ENCODE data around the gene PIGX.
A peak's percentile ranks its signal among the peaks of the same experiment; 100 is the strongest.

PIGX gene

DNA sequence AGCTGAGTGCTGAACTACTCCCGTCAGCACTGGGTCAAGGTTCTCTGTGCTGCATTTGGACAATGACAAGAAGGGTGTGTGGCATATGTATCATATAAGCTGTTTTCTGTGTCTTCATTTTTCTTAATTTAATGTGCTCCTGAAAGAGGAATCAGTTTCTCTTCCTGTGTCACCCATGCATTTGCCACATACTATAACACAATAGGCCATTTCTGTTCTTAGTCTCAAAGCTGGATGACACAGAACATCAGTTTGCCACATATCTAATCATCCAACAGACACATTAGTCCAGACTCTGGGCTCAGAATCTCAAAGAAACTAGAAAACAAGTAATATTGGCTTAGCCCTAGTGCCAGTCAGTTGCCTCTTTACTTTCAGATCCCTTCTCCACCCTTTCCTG is 34.2 kb upstream of the PIGX start:
- Histone ChIP-seq H3K9ac (ENCODE audit: low read length) (no peak overlapping the region), H3K27me3 (replicated peaks; ENCODE audit: insufficient read depth, low read length) (no peaks in the 10 kb centered on the region), H3K9me3 (replicated peaks; ENCODE audit: insufficient read depth, low read length) (no peaks in the 10 kb centered on the region), H3F3A (ENCODE audit: insufficient read depth, low read length) (no peaks in the 10 kb centered on the region), H4K20me1 (ENCODE audit: insufficient read depth, low read length) (no peaks in the 10 kb centered on the region), H3K27ac (ENCODE audit: low read length) (no peak overlapping the region), H3K4me1 (ENCODE audit: low read length) (no peaks in the 10 kb centered on the region), H3K4me3 (ENCODE audit: low read length) (no peak overlapping the region), H3K79me2 (ENCODE audit: low read length) (no peaks in the 10 kb centered on the region), H3K9me2 (replicated peaks; ENCODE audit: insufficient read depth, low read length) (no peaks in the 10 kb centered on the region), H2AFZ (ENCODE audit: low read length) (no peak overlapping the region), H3K36me3 (replicated peaks; ENCODE audit: insufficient read depth, low read length) (no peaks in the 10 kb centered on the region), H3K4me2 (ENCODE audit: low read depth, low read length) (no peak overlapping the region)
- no peak for DNase-seq
- TF ChIP-seq, protein P1, sequence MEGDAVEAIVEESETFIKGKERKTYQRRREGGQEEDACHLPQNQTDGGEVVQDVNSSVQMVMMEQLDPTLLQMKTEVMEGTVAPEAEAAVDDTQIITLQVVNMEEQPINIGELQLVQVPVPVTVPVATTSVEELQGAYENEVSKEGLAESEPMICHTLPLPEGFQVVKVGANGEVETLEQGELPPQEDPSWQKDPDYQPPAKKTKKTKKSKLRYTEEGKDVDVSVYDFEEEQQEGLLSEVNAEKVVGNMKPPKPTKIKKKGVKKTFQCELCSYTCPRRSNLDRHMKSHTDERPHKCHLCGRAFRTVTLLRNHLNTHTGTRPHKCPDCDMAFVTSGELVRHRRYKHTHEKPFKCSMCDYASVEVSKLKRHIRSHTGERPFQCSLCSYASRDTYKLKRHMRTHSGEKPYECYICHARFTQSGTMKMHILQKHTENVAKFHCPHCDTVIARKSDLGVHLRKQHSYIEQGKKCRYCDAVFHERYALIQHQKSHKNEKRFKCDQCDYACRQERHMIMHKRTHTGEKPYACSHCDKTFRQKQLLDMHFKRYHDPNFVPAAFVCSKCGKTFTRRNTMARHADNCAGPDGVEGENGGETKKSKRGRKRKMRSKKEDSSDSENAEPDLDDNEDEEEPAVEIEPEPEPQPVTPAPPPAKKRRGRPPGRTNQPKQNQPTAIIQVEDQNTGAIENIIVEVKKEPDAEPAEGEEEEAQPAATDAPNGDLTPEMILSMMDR (IDR thresholded peaks at IDR 0.05; ENCODE audit: low read length) = no peak
- TF ChIP-seq EZH2phosphoT487 (IDR thresholded peaks at IDR 0.05; ENCODE audit: low read length) (no peak), EZH2 (optimal IDR thresholded peaks at IDR 0.05; ENCODE audit: low read depth, low read length) (no peak)

DNA sequence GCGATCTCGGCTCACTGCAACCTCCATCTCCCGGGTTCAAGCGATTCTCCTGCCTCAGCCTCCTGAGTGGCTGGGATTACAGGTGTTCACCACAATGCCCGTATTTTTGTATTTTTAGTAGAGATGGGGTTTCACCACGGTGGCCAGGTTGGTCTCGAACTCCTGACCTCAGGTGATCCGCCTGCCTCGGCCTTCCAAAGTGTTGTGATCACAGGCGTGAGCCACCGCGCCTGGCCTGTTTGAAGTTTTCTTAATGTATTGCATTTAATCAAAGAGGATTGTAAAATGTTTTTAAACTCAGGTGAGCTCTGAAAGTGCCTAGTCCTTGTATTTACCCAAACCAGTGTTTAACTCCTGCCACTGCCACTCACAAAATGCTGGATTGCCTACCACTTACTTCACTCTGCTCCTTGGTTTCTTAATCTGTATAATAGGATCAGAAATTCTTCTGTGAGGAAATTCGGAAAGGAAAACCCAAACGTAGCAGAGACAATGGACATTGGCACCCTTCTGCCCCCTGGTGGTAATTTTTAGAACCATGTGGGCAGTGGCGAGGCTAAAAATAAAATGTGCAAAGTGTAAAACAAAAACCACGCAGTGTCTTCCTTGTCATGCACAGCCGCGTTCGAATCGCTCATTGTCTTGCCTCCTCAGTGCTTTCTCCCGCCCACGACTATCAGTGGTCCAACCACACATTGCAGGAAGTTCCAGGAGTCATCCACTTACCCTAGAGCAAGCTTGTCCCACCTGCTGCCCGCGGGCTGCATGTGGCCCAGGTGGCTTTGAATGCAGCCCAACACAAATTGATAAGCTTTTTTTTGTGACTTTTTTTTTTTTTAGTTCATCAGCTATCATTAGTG is 27.4 kb upstream of the PIGX start:
- TF ChIP-seq, protein P1 (IDR thresholded peaks at IDR 0.05; ENCODE audit: low read length) = peak; percentile 97
- no peak for TF ChIP-seq EZH2phosphoT487 (IDR thresholded peaks at IDR 0.05; ENCODE audit: low read length)
- H3K27ac ChIP-seq (ENCODE audit: low read length) = peak overlapping the region; percentile 18; the same call in 1 of the 2 replicates
- H4K20me1 ChIP-seq (ENCODE audit: insufficient read depth, low read length) = no peaks in the 10 kb centered on the region
- H3K9me2 ChIP-seq (replicated peaks; ENCODE audit: insufficient read depth, low read length) = no peaks in the 10 kb centered on the region
- H3K4me3 ChIP-seq (ENCODE audit: low read length) = peak overlapping the region; percentile 47
- peak overlapping the region; percentile 77 for H2AFZ ChIP-seq (ENCODE audit: low read length)
- H3K36me3 ChIP-seq (replicated peaks; ENCODE audit: insufficient read depth, low read length) = no peaks in the 10 kb centered on the region
- H3K9me3 ChIP-seq (replicated peaks; ENCODE audit: insufficient read depth, low read length) = no peaks in the 10 kb centered on the region
- 0 out of 2 replicates have a peak, but pooled peaks cover 4% of the 10 kb centered on the region for H3K4me1 ChIP-seq (ENCODE audit: low read length)
- peak overlapping the region; percentile 80 for H3K4me2 ChIP-seq (ENCODE audit: low read depth, low read length)
- no peaks in the 10 kb centered on the region for H3K79me2 ChIP-seq (ENCODE audit: low read length)
- peak overlapping the region; percentile 32; the same call in 1 of the 2 replicates for H3K9ac ChIP-seq (ENCODE audit: low read length)
- H3F3A ChIP-seq (ENCODE audit: insufficient read depth, low read length) = peaks cover 11% of the 10 kb centered on the region
- H3K27me3 ChIP-seq (replicated peaks; ENCODE audit: insufficient read depth, low read length) = no peaks in the 10 kb centered on the region
- peak; percentile 89 for DNase-seq

DNA sequence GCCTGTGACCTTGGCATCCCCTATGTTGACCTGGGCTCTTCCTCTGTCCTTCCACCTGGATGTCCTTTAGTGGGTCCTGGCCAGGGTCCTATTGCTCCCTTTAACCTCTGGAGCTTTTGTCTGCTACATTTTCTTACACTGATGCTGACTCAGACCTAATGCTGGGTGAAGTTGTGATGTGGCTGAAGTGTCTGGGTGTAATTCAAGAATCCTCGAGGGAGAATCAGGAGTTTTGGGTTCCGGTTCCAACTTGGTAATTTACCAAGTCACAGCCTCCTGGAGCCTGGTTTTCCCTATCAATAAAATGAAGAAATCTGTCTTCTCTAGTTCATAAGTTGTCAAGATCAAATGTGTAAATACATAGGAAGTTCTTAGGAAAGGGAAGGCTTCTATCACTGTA is 25.7 kb upstream of the PIGX start:
- Histone ChIP-seq H2AFZ (ENCODE audit: low read length) (no peak overlapping the region), H3K36me3 (replicated peaks; ENCODE audit: insufficient read depth, low read length) (no peaks in the 10 kb centered on the region), H4K20me1 (ENCODE audit: insufficient read depth, low read length) (no peaks in the 10 kb centered on the region), H3K9me2 (replicated peaks; ENCODE audit: insufficient read depth, low read length) (no peaks in the 10 kb centered on the region), H3K9ac (ENCODE audit: low read length) (no peak overlapping the region), H3K27me3 (replicated peaks; ENCODE audit: insufficient read depth, low read length) (no peaks in the 10 kb centered on the region), H3K4me2 (ENCODE audit: low read depth, low read length) (no peak overlapping the region), H3K27ac (ENCODE audit: low read length) (no peak overlapping the region), H3K4me3 (ENCODE audit: low read length) (no peak overlapping the region), H3K4me1 (ENCODE audit: low read length) (0 out of 2 replicates have a peak, but pooled peaks cover 4% of the 10 kb centered on the region), H3K9me3 (replicated peaks; ENCODE audit: insufficient read depth, low read length) (no peaks in the 10 kb centered on the region), H3K79me2 (ENCODE audit: low read length) (no peaks in the 10 kb centered on the region), H3F3A (ENCODE audit: insufficient read depth, low read length) (peaks cover 11% of the 10 kb centered on the region)
- TF ChIP-seq EZH2phosphoT487 (IDR thresholded peaks at IDR 0.05; ENCODE audit: low read length) (no peak), EZH2 (optimal IDR thresholded peaks at IDR 0.05; ENCODE audit: low read depth, low read length) (no peak)
- TF ChIP-seq, protein P1 (IDR thresholded peaks at IDR 0.05; ENCODE audit: low read length) = no peak
- no peak for DNase-seq

All from MM.1S (cell line).